ENCODE data around the gene PRICKLE4. TPM values are rescaled to one million over a fixed set of nuclear protein-coding genes. Genes with fewer than 3 reads are reported as not detected.

Gene PRICKLE4
- total RNA-seq, 1 experiment from 2014 or later, result 2.9 TPM

DNA sequence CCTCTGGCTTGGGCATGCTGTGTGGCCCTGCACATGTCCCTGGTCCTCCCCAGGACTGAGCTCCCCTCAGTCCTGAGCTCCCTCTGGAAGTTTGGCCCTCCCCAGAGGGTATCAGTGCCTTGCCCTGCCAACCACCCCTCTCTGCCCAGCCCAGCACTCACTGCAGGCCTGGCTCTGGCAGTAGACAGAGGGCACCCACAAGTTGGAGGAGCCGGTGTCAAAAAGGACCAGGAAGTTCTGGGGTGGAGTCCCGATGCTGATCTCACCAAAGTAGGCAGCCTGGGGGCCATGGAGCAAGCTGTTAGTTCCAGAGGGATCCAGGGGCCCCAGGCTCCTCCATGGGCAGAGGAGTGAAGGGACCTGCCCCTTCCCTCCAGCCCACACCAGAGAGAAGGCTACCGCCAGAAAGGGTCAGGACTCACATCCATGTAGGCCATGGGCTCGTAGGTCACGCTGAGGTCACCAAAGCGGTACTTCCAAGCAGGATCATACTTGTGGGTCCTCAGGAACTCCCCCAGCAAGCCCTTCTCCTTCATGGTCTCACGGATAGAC is 36.3 kb upstream of the PRICKLE4 start:
- CTCF ChIA-PET, result no interaction called here
- H3K9ac ChIP-seq (ENCODE audit: low read length), result no peak overlapping the region
- no peak overlapping the region for H2AFZ ChIP-seq (ENCODE audit: low read depth, low read length, poor library complexity, severe bottlenecking)
- TF ChIP-seq ZNF274 (IDR thresholded peaks at IDR 0.05; ENCODE audit: low read depth, low read length) (no peak), SRF (IDR thresholded peaks at IDR 0.05; ENCODE audit: low read depth) (no peak), EGR1 (IDR thresholded peaks at IDR 0.05; ENCODE audit: low read depth) (no peak)
- TF ChIP-seq, protein P1, sequence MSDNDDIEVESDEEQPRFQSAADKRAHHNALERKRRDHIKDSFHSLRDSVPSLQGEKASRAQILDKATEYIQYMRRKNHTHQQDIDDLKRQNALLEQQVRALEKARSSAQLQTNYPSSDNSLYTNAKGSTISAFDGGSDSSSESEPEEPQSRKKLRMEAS (IDR thresholded peaks at IDR 0.05), result no peak
- no peak overlapping the region for H3K4me3 ChIP-seq (replicated peaks in 1 of 2; ENCODE audit: low read depth in 1 of 2, low read length in 2 of 2)
- no peaks in the 10 kb centered on the region for H3K79me2 ChIP-seq (ENCODE audit: insufficient read depth, low read length)
- H3K36me3 ChIP-seq (ENCODE audit: control insufficient read depth in 1 of 2, insufficient read depth in 2 of 2, low read length in 2 of 2), result no peaks in the 10 kb centered on the region
- H3K4me2 ChIP-seq (ENCODE audit: low read length), result no peak overlapping the region
- peaks cover 6 to 19% of the 10 kb centered on the region in 2 experiments; a peak in 3 of 4 replicates for H3K4me1 ChIP-seq (ENCODE audit: control insufficient read depth in 1 of 2, insufficient read depth in 2 of 2, low read length in 2 of 2)
- no peak for DNase-seq (ENCODE audit: low read depth, low spot score)
- ATAC-seq, result no peak
- H3K9me3 ChIP-seq (ENCODE audit: control insufficient read depth in 1 of 2, insufficient read depth in 1 of 2, low read depth in 1 of 2, low read length in 2 of 2), result no peaks in the 10 kb centered on the region
- BruUV-seq (replicated peaks), result no TSS peak
- no peaks in the 10 kb centered on the region for H4K20me1 ChIP-seq (ENCODE audit: insufficient read depth)
- H3K27me3 ChIP-seq (ENCODE audit: insufficient read depth, low read length), result no peaks in the 10 kb centered on the region
- RAD21 ChIA-PET (ENCODE audit: low non-redundant PET in 1 of 2, low total read pairs in 2 of 2, uncharacterized antibody in 2 of 2, unreplicated experiment in 2 of 2), result no interaction called here
- POLR2A ChIA-PET, result no interaction called here
- H3K9me2 ChIP-seq (ENCODE audit: insufficient read depth), result no peaks in the 10 kb centered on the region
- intact Hi-C loops (cut with micrococcal nuclease), result no loop called here
- H3K27ac ChIP-seq (ENCODE audit: low read depth, low read length), result no peak overlapping the region

DNA sequence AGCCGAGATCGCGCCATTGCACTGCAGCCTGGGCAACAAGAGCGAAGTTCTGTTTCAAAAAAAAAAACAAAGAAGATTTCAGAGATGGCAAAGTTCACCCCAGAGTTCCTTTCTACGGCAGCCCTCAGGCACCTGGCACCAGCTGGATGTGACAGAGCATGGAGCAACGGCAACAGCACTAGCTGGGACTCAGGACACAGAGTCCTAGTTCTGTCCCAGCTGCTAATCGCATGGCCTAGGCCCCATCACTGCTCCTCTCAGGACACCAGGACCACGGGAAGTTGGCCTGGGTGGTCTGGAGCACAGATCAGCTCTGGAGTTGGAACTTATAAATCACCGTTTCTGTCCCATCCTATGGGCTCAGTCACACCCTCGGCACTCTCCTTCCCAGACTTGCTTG is 34.5 kb upstream of the PRICKLE4 start:
- no peak overlapping the region for H3K27ac ChIP-seq (ENCODE audit: low read depth, low read length)
- intact Hi-C loops (cut with micrococcal nuclease), result no loop called here

More for the DNA sequence above, 34.5 kb upstream of the PRICKLE4 start:
- H3K9me3 ChIP-seq (ENCODE audit: control insufficient read depth in 1 of 2, insufficient read depth in 1 of 2, low read depth in 1 of 2, low read length in 2 of 2), result no peaks in the 10 kb centered on the region
- no TSS peak for BruUV-seq (replicated peaks)
- RAD21 ChIA-PET (ENCODE audit: low non-redundant PET in 1 of 2, low total read pairs in 2 of 2, uncharacterized antibody in 2 of 2, unreplicated experiment in 2 of 2), result no interaction called here
- ATAC-seq (no peak), DNase-seq (ENCODE audit: low read depth, low spot score) (no peak)
- no peak overlapping the region for H3K4me2 ChIP-seq (ENCODE audit: low read length)
- no peaks in the 10 kb centered on the region for H3K27me3 ChIP-seq (ENCODE audit: insufficient read depth, low read length)
- no peak overlapping the region for H3K9ac ChIP-seq (ENCODE audit: low read length)
- TF ChIP-seq SIN3A (IDR thresholded peaks at IDR 0.05; ENCODE audit: low read depth) (no peak), EGR1 (IDR thresholded peaks at IDR 0.05; ENCODE audit: low read depth) (no peak), CEBPB (IDR thresholded peaks at IDR 0.05; ENCODE audit: low read depth) (no peak), ZNF274 (IDR thresholded peaks at IDR 0.05; ENCODE audit: low read depth, low read length) (no peak), SRF (IDR thresholded peaks at IDR 0.05; ENCODE audit: low read depth) (no peak), SP1 (IDR thresholded peaks at IDR 0.05; ENCODE audit: low read depth) (no peak), ELF1 (IDR thresholded peaks at IDR 0.05; ENCODE audit: borderline replicate concordance, low read depth) (no peak), POLR2AphosphoS5 (IDR thresholded peaks at IDR 0.05; ENCODE audit: low read depth, low read length) (no peak), EZH2phosphoT487 (IDR thresholded peaks at IDR 0.05; ENCODE audit: borderline replicate concordance) (no peak), JUND (IDR thresholded peaks at IDR 0.05) (no peak), ZFX (IDR thresholded peaks at IDR 0.05) (no peak), CBX3 (IDR thresholded peaks at IDR 0.05; ENCODE audit: low read depth) (no peak)
- TF ChIP-seq, protein P2, sequence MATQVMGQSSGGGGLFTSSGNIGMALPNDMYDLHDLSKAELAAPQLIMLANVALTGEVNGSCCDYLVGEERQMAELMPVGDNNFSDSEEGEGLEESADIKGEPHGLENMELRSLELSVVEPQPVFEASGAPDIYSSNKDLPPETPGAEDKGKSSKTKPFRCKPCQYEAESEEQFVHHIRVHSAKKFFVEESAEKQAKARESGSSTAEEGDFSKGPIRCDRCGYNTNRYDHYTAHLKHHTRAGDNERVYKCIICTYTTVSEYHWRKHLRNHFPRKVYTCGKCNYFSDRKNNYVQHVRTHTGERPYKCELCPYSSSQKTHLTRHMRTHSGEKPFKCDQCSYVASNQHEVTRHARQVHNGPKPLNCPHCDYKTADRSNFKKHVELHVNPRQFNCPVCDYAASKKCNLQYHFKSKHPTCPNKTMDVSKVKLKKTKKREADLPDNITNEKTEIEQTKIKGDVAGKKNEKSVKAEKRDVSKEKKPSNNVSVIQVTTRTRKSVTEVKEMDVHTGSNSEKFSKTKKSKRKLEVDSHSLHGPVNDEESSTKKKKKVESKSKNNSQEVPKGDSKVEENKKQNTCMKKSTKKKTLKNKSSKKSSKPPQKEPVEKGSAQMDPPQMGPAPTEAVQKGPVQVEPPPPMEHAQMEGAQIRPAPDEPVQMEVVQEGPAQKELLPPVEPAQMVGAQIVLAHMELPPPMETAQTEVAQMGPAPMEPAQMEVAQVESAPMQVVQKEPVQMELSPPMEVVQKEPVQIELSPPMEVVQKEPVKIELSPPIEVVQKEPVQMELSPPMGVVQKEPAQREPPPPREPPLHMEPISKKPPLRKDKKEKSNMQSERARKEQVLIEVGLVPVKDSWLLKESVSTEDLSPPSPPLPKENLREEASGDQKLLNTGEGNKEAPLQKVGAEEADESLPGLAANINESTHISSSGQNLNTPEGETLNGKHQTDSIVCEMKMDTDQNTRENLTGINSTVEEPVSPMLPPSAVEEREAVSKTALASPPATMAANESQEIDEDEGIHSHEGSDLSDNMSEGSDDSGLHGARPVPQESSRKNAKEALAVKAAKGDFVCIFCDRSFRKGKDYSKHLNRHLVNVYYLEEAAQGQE (IDR thresholded peaks at IDR 0.05; ENCODE audit: low read depth), result no peak
- TF ChIP-seq, protein P1 (IDR thresholded peaks at IDR 0.05), result no peak
- no peak overlapping the region for H3K4me3 ChIP-seq (replicated peaks in 1 of 2; ENCODE audit: low read depth in 1 of 2, low read length in 2 of 2)
- H3K9me2 ChIP-seq (ENCODE audit: insufficient read depth), result no peaks in the 10 kb centered on the region
- H3K79me2 ChIP-seq (ENCODE audit: insufficient read depth, low read length), result no peaks in the 10 kb centered on the region
- H3K36me3 ChIP-seq (ENCODE audit: control insufficient read depth in 1 of 2, insufficient read depth in 2 of 2, low read length in 2 of 2), result no peaks in the 10 kb centered on the region
- peaks cover 6 to 15% of the 10 kb centered on the region in 2 experiments; a peak in 3 of 4 replicates for H3K4me1 ChIP-seq (ENCODE audit: control insufficient read depth in 1 of 2, insufficient read depth in 2 of 2, low read length in 2 of 2)
- CTCF ChIA-PET, result no interaction called here
- no peaks in the 10 kb centered on the region for H4K20me1 ChIP-seq (ENCODE audit: insufficient read depth)
- no peak overlapping the region for H2AFZ ChIP-seq (ENCODE audit: low read depth, low read length, poor library complexity, severe bottlenecking)
- POLR2A ChIA-PET, result no interaction called here

Data from HCT116 (cell line).